Activated T-cell treated with anti-CD3 and anti-CD28 coated beads, Interleukin-2, amount 50 U/mL, for 48 hours (primary cell): ENCODE measurements around the gene ADAMTS12.
"Not testable (repeated sequence)": the region's sequence is repeated elsewhere in the genome, so short reads cannot be mapped to it uniquely, and the experiment has no call there.

ENCODE experiments used
- DNase-seq, 2 experiments: peaks; one replicate each; pipeline ENCODE4 v3.0.0-alpha.2; 2020

Gene ADAMTS12

DNA sequence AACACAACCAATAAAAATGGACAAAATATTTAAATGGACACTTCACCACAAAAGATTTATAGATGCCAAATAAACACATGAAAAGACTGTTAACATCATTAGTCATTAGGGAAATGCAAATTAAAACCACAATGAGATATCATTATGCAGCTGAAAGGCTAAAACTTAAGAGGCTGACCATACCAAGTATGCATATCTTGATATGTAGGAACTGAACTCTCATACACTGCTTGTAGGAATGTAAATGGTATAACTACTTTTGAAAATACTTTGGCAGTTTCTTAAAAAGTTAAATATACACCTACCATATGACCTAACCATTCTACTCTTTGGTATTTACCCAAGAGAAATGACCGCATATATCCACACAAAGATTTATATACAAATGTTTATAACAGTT is 13.6 kb upstream of the ADAMTS12 start:
- DNase-seq, result no peak

GRCh38 chr5:33903118-33903517 is 11.3 kb upstream of the ADAMTS12 start:
- no peak for DNase-seq

- DNase-seq, result no peak
Measured at GRCh38 chr5:33901156-33901555, 9.4 kb upstream of the ADAMTS12 start.

- DNase-seq, result no peak
Measured at GRCh38 chr5:33894566-33894965, 2.8 kb upstream of the ADAMTS12 start.

DNA sequence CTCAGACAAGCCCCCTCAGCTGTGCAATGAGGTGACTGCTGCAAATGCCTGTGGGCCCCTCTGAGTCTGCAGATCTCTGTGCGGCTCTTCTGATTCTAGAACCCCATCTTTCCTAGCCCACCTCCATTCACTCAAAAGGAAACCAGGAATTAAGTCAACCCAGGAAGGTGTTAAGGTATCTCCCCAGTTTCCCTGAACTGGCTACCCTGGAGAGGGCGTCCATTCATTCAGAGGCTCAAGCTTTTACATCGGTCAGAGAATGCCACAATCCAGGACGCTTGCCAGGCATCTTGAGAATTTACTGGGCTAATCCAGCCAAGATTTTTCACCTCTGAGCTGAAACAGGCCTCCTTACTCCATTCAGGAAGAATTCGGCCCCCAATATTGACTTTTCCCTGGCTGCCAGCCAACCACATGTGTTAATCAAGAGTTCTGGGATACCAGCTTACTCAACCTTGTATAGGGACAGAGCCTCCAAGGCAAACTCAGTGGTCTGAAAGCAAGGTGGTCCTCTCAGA is 889 bp upstream of the ADAMTS12 start:
- no peak for DNase-seq

- DNase-seq, result no peak
Measured at GRCh38 chr5:33891446-33891787, 373 bp downstream of the ADAMTS12 start.

DNA sequence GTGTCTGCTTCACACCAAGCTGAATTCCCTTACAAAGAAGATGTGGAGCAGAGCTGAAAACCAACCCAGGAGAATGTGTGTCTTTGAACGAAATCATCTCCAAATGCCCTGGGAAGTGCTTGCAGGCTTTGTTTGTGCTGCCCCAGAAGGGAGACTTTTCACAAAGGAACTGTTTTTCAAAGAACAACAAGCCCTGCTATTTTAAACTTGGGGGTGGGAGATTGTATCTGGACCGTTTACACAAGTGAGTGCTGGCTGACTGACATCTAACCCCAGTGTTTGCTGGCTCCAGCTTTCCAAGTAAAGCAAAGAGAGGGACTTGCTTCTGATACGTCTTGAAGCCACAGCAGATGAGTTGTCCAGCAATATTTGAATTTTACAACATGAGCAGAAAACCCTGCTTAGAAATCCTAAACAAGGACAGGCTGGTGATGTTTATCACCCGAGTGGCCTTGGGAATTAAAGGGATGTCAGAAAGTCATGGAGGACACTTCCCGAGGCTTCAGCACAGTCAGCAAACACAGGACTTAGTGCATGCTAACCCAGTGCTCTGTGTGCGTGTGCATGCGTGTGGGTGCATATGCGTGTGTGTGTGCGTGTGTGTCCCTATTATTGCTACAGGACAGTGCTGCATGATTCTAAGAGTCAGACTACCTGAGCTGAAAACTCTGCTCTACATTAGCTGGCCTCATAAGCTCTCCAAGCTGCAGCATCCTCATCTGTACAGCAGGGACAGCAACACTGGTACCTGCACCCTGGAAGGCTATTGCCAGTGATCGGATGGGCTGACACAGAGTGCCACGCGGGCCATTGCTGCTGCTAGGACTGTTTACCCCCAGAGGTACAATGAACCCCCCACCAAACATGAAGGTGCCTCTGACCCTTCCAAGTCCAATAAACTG is 1.4 kb downstream of the ADAMTS12 start:
- no peak for DNase-seq

GRCh38 chr5:33888587-33888986 is 3.2 kb downstream of the ADAMTS12 start:
- DNase-seq, result no peak

GRCh38 chr5:33887268-33887667 is 4.5 kb downstream of the ADAMTS12 start:
- DNase-seq, result no peak

DNA sequence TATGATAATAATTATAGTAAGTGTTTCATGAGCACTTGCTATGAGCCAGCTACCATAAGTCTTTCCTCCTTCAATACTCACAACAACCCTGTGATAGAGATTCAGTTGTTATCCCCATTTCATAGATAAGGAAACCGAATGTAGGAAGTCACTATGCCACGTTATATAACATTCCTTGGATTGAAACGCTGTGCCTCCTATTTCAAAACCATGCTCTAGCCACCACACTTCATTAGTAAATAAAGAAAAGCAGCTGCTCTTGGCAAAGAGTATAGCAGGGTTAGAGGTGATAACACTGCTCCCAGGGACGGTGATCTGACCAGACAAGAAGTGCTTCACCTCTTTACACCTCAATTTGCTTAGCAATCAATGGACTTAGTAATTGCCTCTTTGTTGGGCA is 5.5 kb downstream of the ADAMTS12 start:
- DNase-seq, result no peak

- no peak for DNase-seq
Measured at GRCh38 chr5:33885679-33886078, 6.1 kb downstream of the ADAMTS12 start.

DNA sequence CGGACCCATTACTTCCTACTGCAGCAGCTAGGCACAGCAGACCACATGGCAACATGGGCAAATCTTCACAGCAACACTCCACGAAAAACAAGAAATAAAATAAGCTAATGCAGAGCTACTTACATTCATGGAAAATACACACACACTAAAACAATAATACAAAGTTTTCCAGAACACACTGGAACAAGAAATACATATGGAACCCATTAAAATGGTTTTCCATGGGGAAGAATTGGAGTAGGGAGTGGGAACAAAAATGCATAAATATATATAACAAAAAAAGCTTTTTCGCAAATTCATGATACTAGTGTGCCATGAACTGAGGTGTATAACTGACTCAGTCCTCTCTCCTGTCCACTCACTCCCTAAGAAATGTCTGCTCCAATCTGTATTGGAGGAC is 8.3 kb downstream of the ADAMTS12 start:
- DNase-seq, result no peak

DNA sequence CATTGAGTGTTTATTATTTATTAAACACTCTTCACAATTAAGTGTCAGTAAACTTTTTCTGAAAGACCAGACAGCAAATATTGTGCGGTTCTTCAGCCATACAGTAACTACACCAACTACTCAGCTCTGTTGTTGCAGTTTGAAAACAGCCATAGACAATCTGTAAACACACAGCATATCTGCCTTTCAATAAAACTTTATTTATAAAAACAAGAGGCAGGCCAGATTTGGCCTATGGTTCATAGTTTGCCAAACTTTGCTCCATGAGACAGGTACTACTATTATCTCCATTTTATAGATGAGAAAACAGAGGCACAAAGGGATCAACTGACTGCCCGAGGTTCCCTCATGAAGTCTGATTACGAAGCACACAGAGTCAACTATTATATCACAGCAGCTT is 11.5 kb downstream of the ADAMTS12 start:
- DNase-seq, result no peak

DNA sequence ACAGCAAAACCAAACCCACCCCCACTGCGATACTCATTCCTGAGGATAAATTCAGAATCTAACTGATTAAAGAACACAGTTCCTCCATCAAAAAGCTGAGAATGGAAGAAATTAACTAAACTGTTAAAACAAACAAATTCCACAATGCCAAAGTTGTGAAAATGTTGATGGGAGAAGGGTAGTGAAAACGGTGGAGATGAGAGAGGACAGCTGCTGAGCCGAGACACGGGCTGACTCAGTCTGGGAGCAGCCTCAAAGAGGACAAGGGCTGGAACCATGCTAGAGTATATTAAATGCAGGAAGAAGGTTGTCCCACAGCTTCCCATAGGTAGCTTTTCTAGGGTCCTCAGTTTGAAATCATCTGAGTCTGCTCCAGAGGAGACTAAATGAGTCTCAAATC is 14.3 kb downstream of the ADAMTS12 start:
- DNase-seq, result no peak

GRCh38 chr5:33867241-33867640 is 24.5 kb downstream of the ADAMTS12 start:
- DNase-seq, result no peak

GRCh38 chr5:33859177-33859576 is 32.6 kb downstream of the ADAMTS12 start:
- not testable (repeated sequence) for DNase-seq

DNA sequence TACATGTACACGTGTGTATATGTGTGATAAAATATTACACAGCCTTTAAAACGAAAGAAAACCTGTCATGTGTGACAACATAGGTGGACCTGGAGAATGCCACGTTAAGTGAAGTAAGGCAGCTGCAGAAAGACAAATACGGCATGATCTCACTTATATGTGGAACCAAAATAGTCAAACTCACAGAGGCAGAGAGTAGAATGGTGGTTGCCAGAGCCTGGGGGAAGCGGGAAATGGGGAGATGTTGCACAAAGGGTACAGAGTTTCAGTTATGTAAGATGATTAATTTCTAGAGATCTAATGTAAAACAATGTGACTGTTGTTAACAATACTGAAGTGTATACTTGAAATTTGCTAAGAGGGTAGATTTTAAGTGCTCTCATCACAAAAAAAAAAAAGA is 34.8 kb downstream of the ADAMTS12 start:
- no peak for DNase-seq

DNA sequence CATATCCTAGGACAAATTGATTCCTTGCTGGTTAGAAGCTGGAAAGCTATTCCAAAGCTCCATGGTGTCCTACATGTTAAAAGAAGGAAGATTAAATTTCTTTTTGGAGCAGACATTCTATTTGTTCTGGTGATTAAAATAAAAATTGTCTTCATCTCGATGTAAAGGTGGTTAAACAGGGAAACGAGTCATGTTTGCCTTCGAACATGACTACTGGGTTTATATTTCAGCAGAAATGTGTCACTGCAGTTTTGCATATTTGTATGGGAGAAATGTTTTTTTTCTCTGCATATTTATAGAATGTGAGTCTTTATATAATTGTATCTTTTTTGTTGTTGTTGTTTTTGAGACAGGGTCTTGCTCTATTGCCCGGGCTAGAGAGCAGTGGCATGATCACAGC is 36.4 kb downstream of the ADAMTS12 start:
- no peak for DNase-seq

- no peak for DNase-seq
Measured at GRCh38 chr5:33854733-33855151, 37.0 kb downstream of the ADAMTS12 start.

DNA sequence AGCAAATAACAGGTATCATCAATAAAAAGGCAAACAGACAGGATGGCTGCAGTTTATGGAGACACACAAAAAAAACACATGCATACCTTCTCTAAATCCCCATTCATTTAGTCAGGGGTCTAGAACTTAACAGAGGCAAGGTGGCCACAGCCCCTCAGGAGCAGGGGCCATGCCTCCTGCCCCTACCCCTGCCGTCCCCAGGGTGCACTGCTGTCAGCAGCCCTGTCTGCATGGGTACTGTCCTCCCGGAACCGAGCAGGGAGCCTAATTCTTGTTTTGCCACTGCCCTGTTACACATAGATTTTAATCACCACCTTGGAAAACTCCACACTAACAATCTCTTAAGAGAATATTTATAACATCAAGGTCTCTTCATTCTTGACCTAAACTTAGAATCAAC is 39.0 kb downstream of the ADAMTS12 start:
- DNase-seq, result no peak

- DNase-seq, result no peak
Measured at GRCh38 chr5:33852319-33852718, 39.5 kb downstream of the ADAMTS12 start.

DNA sequence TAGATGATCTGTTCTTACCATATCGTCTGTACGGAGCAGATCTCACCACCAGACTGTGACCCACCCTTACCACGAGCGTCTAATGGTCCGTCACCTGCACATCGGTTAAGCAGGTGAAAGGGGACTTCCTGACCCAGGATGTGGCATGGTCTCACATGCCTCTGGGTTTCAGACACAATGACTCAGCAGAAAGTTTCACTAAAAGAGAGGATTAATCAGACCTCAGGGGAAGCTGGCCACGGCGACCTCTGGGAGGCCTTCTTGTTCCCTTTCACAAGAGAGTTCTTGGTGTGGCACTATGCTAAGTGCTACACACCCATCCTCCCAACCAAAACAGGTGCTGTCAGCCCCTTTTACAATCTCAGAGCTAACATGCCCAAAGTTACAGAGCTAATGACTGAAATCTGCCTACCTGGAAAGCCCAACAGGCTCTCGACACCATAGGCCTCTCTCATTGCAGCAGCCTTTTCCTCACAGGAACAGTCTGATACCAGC is 41.6 kb downstream of the ADAMTS12 start:
- DNase-seq, result peak; percentile 38 to 48

DNA sequence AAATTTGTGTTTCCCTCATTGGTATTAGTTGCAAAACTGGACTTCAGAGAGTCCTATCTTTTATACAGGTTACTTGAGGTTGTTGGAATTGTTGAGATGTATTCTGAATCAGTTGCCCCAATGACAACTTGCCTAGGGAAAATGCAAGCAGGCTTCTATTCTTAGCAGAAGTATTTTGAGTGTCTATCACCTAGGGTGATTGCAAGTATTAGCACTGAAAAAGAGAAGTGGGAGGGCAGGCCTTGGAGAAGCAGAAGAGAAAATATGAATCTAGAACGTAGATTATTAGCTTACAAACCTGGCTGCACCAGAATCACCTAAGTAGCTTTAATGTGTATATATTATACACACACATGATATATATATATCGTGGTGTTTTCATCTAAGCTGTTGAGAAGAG is 43.2 kb downstream of the ADAMTS12 start:
- DNase-seq, result no peak

- DNase-seq, result no peak
Measured at GRCh38 chr5:33846851-33847250, 44.9 kb downstream of the ADAMTS12 start.

GRCh38 chr5:33843579-33843978 is 48.2 kb downstream of the ADAMTS12 start:
- no peak for DNase-seq
